ENCODE measurements around the gene PUM2.

DNA sequence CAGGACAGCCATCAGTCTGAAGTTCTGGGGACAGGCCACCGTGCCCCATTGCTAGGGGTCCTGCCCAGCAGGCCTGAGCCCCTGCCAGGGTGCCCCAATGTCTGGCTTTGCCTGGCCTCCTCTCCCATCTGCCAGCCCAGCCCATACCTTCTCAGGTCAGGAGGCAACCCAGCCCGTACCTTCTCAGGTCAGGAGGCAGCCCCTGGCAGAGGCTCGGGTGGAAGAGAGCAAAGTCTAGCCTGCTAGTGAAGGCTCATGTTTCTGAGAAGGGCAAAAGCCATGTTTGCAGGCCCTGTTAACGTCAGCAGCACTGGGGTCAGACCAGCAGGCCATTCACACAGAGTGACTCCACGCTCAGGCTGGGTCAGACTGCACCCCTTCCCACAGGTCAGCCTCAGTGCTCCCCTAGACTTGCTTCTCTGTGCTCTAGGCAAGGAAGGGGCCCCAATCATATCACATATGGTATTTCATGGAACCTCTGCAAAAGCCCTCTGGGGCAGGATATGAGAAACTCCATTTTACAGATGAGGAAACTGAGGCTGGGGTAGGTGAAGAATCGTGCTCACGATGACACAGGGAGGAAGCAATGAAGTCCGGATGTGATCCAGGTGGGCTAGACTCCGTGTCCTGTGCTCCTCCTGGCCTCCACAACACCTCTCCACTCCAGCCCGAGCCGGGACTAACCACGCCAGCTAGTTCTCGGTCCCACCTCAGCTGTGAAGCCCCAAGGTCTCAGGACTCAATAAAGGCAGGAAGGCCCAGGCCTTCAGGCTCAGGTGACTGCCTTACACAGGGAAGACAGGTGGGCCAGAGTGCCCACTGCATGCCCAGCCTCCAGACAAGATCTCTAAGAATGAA is 135.2 kb downstream of the PUM2 start:
- TF ChIP-seq, protein P1, sequence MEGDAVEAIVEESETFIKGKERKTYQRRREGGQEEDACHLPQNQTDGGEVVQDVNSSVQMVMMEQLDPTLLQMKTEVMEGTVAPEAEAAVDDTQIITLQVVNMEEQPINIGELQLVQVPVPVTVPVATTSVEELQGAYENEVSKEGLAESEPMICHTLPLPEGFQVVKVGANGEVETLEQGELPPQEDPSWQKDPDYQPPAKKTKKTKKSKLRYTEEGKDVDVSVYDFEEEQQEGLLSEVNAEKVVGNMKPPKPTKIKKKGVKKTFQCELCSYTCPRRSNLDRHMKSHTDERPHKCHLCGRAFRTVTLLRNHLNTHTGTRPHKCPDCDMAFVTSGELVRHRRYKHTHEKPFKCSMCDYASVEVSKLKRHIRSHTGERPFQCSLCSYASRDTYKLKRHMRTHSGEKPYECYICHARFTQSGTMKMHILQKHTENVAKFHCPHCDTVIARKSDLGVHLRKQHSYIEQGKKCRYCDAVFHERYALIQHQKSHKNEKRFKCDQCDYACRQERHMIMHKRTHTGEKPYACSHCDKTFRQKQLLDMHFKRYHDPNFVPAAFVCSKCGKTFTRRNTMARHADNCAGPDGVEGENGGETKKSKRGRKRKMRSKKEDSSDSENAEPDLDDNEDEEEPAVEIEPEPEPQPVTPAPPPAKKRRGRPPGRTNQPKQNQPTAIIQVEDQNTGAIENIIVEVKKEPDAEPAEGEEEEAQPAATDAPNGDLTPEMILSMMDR (IDR thresholded peaks at IDR 0.05), result no peak
- no peak for TF ChIP-seq POLR2A (IDR thresholded peaks at IDR 0.05)

Data from esophagus squamous epithelium (tissue), 4 donors.